Activated CD4-positive, alpha-beta T cell treated with anti-CD3 and anti-CD28 coated beads, Interleukin-2, amount 50 U/mL, for 16 hours (primary cell): ENCODE data around the gene AFF1.
"Not testable (repeated sequence)": the region's sequence is repeated elsewhere in the genome, so short reads cannot be mapped to it uniquely, and the experiment has no call there.

Experiments used
- DNase-seq: peaks from one replicate; pipeline ENCODE4 v3.0.0-alpha.2; 2020

Gene AFF1

GRCh38 chr4:87067124-87067885, 132.5 kb downstream of the AFF1 start:
- no peak for DNase-seq

- DNase-seq = no peak
These were observed 133.8 kb downstream of the AFF1 start for GRCh38 chr4:87068583-87069021.

DNA sequence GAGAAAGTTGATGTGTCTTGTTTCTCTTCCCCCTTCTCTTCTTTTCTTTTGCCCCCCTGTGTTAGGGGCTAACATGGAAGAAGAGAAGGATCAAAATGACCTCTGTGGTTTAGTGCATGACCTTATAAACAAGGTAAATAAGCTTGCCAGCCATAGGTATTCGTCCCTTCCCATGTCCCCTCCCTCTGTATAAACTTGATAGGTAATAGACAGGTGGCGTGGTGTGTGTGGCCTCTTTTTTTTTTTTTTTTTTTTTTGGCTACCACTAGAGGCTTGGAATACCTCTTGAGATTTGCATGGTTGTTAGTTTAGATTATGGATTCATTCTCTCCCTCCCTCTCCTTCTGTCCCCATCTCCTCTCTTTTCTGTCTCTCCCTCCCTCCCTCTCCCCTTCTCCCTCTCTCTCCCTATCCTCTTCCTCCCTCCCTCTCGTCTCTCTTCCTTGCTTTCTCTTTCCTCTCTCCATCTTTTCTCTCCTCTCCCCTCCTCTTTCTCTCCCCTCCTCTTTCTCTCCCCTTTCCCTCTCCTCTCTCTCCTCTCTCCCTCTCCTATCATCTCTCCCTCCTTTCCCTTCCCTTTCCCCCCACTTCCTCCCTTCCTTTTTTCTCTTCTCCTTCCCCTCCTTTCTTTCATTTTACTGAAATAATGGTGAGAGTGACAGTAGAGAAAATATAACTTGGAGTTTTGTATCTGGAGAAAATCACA, 134.4 kb downstream of the AFF1 start:
- no peak for DNase-seq

GRCh38 chr4:87071401-87071800, 136.6 kb downstream of the AFF1 start:
- DNase-seq = no peak

DNA sequence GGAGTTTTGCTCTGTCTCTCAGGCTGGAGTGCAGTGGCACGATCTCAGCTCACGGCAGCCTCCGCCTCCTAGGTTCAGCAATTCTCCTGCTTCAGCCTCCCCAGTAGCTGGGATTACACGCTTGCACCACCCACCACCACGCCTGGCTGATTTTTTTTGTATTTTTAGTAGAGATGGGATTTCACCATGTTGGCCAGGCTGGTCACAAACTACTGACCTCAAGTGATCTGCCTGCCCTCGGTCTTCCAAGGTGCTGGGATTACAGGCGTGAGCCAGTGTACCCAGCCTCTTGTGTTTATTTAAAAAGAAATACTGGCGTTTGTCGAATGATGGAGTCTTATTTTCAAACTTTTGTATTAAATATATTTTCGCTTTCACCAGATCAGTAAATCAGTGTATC, 137.7 kb downstream of the AFF1 start:
- not testable (repeated sequence) for DNase-seq

- peak; percentile 88 for DNase-seq
These were observed 138.6 kb downstream of the AFF1 start for GRCh38 chr4:87073199-87074120.

- DNase-seq = no peak
These were observed 139.3 kb downstream of the AFF1 start for GRCh38 chr4:87074121-87074488.

GRCh38 chr4:87075876-87076275, 141.1 kb downstream of the AFF1 start:
- no peak for DNase-seq

DNA sequence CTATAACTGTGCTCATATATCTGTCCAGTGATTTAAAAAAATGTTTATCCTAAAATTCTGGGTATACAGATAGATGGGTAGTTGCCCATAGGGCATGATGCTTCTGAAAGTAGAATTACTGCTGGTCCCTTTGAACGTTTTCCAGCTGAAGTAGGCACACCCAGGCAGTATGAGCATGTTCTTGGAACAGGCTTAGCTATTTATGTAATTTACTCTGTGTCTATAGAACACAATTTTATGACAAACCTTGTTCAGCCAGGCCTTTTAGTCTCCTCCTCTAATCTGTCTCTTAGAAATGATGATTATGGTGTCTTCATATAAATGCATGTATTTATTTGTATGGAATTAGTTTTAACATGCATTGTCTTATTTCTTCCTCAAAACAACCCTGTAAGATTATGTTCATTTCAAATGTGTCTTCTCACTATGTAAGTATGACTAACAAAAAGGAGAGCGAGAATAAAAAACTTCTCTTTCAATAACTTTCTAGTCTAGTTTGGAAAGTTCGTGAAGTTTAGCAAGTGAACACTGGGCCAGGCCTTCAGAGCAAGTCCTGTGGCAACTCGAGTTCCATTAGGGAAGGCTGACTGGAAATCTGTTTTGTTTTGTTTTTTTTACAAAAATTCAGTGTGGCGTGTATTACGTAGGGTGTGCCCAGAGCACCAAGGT, 142.0 kb downstream of the AFF1 start:
- no peak for DNase-seq

DNA sequence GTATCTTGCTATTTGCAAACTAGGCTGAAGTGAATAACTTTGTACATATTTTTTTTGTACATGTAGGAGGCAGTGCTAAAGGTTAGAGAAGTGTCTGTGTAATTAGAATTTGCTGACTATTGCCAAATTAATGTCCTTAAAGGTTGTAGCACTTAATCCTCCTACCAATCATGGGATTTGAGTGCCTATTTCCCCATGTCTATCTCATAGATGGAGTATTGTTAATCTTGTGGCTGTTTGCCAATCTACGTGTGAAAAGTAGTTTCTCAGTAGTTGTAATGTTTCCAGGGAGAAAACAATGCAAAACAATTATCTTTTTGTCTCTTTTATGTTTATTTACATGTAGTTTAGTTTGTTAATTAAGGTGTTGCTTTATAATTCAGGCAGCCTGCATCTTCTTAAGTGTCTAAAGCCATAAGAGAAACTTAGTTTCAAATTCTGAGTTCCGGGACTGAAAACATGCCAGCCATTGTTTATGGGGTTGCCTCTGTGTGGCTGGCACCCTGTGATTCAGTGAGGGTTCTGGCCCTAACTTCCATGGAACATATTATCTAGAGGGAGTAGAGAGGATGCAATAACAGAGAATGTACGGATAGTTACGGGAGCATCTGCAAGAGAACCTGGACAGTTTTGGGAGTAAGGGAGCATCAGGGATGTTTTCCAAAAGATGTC, 143.2 kb downstream of the AFF1 start:
- no peak for DNase-seq

DNA sequence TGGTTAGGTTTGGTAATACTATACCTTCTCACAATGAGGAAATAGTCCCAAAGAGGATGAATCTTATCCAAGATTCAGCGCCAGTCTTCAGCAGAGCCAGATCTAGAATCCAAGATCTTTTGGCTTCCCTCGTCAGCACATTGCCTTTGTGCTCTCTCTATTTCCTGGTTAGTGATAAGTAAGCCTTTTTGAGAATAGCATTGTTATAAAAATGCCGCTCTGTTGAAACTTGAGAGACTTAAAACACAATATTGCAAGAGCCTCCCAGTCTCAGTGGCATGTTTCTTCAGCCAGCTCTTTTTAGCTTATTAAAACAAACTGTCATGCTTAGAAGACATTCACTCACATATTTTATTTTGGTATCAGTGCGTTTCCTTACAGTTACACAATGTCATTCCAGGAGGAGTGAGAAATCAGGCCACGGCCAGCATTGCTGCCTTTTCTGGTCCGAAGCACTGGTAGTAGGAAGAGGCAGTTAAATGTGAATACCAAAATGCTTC, 144.2 kb downstream of the AFF1 start:
- no peak for DNase-seq

DNA sequence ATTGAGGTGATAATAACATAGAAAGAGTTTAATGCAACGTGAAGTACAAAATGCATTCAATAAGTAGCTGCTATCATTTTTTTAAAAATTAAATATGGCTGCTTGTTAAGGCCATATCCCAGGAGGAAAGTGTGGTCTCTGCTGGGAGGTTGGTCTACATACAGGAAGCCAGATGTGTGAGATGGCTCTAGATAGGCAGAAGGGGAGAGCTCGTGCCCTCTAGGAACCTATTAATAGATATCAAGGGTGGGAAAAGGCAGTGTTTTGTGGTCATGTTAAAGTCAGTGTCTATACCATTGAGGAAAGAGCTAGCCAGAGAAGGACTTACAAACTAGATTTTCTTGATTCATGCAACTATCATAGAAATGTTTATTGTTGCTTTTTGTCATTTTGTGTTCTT, 145.2 kb downstream of the AFF1 start:
- DNase-seq = no peak

- no peak for DNase-seq
These were observed 145.7 kb downstream of the AFF1 start for GRCh38 chr4:87080462-87080861.

DNA sequence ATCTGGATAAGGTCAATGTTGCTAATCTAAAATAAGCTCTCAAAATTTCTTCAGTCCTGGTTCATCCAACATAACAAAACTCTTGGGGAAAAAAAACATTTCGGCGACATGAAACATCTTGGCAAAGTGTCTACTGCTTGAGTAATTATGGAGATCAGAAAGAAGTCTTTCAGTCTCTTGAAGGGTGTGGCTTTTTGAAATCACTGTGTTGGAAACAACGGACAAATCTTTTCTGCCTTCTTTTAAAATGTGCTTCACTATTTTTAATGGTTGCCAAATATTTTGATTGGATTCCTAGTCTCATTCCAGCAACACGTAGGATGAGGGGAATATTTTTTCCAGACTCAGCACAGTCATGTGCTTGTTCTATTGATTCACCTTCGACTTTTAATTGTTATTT, 147.0 kb downstream of the AFF1 start:
- DNase-seq = no peak

GRCh38 chr4:87085732-87086131, 150.9 kb downstream of the AFF1 start:
- DNase-seq = not testable (repeated sequence)

GRCh38 chr4:87086143-87086805, 151.5 kb downstream of the AFF1 start:
- DNase-seq = no peak

DNA sequence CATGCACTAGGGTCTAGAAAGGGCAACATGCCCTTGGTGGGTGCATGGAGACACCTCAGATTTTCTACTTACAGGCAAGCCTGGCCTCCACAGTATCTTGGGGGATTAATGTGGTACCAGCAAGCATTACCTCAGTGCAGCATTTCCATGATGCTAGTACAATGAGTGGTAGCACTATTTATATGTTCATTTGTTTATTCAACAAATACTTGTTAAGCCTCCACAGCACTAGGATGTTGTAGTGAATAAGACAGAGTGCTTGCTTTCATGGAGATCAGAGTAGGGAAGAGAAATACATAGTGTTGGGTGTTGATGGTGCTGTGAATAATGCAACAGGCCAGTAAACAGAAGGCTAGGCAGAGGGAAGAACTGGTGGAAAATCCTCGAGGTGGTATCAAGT, 152.2 kb downstream of the AFF1 start:
- DNase-seq = no peak

GRCh38 chr4:87087420-87087819, 152.6 kb downstream of the AFF1 start:
- no peak for DNase-seq

GRCh38 chr4:87088186-87088585, 153.4 kb downstream of the AFF1 start:
- DNase-seq = no peak

DNA sequence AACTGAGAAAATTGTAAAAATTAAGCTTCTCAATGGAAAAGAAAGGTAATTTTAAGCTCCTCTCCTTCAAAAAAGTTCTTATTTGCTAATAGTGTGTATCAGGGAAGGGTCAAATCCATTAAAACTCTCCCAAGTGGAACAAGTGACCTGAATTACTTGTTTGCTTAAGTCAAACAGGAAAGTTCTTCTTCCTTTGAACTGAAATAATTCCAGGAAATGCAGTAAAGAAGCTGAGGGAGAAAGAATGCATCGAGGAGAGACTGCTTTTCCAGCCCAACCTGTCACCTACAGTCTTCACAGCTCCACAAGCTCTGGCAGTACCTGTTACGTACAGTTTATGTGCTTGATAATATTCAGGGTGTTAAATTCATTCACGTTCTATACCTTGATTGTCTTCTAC, 154.6 kb downstream of the AFF1 start:
- no peak for DNase-seq

GRCh38 chr4:87090305-87090704, 155.5 kb downstream of the AFF1 start:
- no peak for DNase-seq
